Inferior parietal cortex (tissue), 1 donor: ENCODE results near the gene ZNF124.
"Not testable (repeated sequence)": the region's sequence is repeated elsewhere in the genome, so short reads cannot be mapped to it uniquely, and the experiment has no call there.

Experiments used
- DNase-seq: peaks from one replicate; pipeline ENCODE4 v3.0.0-alpha.2; 2016; ENCODE audit errors: extremely low spot score

The ZNF124 gene

DNA sequence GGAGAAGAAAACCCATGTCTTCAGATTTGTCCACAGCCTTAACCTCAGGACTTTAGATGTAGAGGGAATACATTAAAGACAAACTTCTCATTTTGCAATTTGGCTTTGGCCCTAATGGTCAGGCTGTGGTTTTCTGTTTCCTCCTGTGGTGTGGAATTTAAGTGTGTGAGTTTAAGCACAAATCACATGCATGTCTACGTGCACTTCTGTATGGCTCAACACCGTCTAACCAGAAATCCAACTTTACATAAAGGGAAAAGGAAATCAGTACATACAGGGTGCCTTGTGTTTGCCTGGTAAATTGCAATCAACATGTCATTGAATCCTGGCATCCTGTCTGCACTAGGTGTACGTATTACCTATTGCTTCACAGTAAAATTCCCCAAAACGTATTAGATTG lies 1.2 kb upstream of the ZNF124 start:
- DNase-seq, result no peak

DNA sequence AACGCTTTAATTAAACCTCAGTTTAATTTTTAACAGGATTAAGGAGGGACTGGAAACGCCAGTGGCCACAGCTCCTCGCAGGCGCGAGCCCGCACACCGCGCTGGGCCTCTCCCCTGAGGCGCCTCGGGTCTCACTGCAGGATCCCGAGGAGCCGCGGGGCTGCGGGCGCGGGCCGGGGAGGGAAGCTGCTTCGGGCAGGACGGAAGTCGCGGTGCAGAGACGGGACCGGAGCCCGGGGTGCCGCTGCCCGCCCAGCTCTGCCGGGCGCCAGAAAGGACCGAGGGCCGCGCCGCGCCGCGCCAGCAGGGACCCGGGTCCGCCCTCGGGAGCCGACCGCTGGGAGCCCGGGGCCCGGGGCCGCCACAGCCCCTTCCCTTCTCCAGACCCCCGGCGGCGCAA lies 377 bp downstream of the ZNF124 start:
- not testable (repeated sequence) for DNase-seq

GRCh38 chr1:247165674-247166073 lies 6.1 kb downstream of the ZNF124 start:
- DNase-seq, result no peak

GRCh38 chr1:247164694-247165093 lies 7.1 kb downstream of the ZNF124 start:
- DNase-seq, result no peak

GRCh38 chr1:247156787-247157232 lies 15.0 kb downstream of the ZNF124 start:
- DNase-seq, result no peak

DNA sequence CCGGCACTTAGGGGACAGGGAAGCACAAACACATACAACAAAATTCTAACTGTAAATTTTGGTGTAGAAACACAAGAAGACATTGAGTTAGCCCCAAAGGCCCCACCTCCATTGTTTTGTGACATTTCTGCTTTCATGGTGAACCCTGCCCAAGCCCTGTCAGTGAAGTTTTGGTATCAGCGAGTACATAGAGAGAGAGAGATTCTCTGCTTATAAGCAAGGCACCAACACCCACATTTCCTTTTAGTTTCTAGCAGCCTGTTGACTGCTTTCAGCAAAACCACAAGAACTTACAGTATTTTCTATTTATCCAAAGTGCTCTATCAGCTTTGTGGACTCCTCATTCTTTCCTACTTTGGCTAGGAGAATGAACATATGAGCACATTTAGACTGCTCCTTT lies 24.0 kb downstream of the ZNF124 start:
- no peak for DNase-seq

DNA sequence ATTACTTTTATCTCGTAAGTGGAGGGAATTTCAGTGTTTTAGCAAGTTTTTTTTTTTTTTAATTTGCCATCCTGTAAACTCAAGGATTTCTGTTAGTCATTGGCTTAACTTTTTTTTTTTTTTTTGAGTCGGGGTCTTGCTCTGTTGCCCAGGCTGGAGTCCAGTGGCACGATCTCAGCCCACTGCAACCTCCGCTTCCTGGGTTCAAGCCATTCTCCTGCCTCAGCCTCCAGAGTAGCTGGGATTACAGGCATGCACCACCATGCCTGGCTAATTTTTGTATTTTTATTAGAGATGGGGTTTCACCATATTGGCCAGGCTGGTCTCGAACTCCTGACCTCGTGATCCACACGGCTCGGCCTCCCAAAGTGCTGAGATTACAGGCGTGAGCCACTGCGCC lies 24.7 kb downstream of the ZNF124 start:
- not testable (repeated sequence) for DNase-seq

GRCh38 chr1:247146671-247147070 lies 25.1 kb downstream of the ZNF124 start:
- no peak for DNase-seq

- DNase-seq, result no peak
Observed at GRCh38 chr1:247145279-247145678, 26.5 kb downstream of the ZNF124 start.

- DNase-seq, result not testable (repeated sequence)
Observed at GRCh38 chr1:247139557-247139956, 32.3 kb downstream of the ZNF124 start.

GRCh38 chr1:247131236-247131635 lies 40.6 kb downstream of the ZNF124 start:
- no peak for DNase-seq

DNA sequence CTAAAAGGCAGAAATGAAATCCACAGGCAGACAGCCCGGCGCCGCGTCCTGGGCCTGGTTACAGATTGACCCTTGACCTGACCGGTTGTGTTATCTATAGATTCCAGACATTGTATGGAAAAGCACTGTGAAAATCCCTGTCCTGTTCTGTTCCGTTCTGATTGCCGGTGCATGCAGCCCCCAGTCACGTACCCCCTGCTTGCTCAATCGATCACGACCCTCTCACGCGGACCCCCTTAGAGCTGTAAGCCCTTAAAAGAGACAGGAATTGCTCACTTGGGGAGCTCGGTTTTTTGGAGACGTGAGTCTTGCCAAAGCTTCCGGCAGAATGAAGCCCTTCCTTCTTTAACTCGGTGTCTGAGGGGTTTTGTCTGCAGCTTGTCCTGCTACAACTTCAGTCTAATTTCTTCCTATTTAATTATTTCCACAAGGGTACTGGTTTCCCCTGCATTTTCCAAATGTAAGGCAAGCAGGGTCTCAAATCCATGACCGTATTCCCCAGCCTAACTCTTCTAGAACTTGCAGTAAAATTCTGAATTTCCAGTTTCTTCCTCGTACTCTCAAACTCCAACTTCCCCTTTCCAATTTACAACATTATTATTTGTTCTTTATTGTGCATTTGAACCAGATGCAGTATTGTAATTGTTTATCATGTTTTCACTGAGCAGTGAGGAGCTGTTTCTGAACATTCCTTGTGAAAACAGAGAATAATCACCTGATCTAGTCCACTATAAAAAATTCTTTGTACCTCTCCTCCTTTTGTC lies 44.1 kb downstream of the ZNF124 start:
- DNase-seq, result not testable (repeated sequence)

- DNase-seq, result not testable (repeated sequence)
Observed at GRCh38 chr1:247126601-247127000, 45.2 kb downstream of the ZNF124 start.

DNA sequence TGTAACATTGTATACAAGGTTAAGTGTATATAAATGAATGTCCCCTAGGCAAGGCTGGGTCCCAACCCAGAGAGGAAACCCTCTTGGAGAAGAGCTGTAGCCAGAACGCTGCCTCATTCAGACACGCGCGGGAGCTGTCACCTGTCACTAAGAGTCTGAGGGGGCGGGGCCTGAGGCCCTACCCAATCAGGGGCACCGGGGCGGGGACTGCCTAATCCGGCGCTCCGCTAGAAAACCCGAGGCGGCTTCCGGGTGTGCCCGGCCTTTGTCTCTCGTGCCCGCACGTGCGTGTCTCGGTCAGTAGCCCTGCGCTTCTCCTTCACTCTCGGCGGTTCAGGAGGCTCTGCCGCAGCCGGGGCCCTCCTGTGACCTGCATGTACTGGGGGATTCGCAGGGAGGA lies 45.7 kb downstream of the ZNF124 start:
- not testable (repeated sequence) for DNase-seq

DNA sequence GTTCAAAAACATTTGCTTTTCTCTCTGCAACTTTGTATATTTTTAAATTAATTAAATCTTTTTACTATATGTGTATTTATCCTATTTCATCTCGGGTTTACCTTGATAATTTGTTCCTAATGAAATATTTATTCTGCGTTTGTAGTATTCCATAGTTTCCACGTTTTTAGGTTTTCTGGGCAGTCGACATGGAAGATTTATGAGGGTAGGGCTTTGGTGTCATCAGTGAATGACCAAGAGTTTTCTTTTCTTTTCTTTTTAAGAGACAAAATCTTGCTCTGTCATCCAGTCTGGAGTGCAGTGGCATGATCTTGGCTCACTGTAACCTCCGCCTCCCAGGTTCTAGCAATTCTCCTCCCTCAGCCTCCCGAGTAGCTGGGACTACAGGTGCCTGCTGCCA lies 50.4 kb downstream of the ZNF124 start:
- DNase-seq, result no peak

DNA sequence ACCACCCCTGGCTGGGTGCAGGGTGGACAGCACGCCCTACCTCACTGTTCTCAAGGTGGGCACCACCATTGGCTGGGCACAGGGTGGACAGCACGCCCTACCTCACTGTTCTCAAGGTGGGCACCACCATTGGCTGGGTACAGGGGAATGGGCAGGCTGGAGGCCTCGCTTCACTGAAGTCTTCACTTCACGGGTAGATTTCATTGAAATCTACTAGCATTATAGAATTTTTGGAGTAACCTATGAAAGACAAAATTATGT lies 51.5 kb downstream of the ZNF124 start:
- not testable (repeated sequence) for DNase-seq

DNA sequence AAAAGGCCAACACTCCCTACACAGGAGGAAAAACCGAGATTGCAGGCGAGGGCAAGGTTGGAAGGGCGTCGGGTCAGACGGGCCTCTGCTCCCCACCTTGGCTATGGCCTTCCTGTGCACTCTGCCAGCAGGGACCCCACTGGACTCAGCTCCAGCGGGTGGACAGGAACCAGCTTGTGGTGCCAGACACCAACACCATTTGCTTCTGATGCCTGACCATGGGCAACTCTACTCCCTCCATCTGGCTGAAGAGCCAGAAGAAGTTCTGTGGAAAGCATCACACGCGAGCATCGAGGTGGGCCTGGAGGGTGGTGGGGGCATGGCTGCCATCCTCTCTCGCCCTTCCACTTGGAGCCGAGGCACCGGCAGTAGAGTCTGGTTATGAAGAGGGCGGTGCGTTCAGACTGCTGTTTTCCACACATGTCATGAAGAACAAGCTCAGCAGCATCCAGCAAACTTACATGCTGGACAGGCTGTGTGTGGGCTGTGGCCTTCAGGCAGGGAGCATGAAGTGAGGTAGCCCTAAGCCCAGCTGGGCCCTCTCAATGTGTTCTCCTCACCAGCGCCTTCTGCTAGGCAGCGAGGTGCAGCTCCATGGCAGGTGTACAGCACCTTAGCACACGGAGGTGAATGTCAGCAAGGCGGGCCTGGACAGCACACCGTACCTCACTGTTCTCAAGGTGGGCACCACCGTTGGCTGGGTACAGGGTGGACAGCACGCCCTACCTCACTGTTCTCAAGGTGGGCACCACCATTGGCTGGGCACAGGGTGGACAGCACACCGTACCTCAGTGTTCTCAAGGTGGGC lies 52.0 kb downstream of the ZNF124 start:
- no peak for DNase-seq

DNA sequence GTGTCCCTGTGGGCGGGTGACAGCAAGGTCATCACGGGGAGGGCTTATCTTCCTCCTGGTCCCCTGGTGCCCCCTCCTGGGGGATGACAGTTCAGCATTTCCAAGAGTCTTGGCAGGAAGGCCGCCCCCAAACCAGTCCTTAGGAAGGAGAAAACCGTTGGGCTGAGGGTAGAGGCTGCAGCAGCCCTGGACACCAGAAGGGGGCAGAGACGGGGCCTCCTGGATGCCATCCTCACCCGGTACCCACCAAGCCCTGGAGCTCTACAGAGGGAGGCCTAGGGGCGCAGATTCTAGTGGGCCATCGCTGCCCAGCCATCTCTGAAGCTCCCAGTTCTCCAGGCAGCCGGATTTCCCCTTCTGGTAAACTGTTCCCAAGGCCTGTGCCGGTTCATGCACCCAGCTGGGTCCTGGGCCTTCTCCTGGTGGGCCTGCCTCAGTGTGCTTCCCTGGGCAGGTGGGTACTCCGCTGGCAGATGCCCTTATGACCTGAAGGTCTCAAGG lies 52.8 kb downstream of the ZNF124 start:
- DNase-seq, result no peak

- no peak for DNase-seq
Observed at GRCh38 chr1:247115545-247115944, 56.3 kb downstream of the ZNF124 start.

DNA sequence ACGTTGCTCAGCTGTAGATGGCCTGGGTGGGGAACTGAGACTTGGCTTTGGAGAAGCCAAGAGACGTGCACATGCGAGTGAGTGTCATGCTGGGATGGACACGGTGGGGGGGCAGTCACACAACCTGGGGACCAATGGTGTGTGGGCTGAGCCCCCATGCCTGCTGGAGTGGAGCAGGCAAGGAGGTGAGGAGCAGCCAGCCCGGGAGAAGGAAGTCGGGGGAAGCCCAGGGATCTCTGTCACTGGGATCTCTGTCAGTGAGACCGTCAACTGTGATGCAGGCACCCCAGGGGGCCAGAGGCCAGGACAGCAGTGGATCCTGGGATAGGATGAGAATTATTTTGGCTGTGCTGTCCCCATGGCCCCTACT lies 56.7 kb downstream of the ZNF124 start:
- no peak for DNase-seq

GRCh38 chr1:247114351-247115140 lies 57.3 kb downstream of the ZNF124 start:
- no peak for DNase-seq

DNA sequence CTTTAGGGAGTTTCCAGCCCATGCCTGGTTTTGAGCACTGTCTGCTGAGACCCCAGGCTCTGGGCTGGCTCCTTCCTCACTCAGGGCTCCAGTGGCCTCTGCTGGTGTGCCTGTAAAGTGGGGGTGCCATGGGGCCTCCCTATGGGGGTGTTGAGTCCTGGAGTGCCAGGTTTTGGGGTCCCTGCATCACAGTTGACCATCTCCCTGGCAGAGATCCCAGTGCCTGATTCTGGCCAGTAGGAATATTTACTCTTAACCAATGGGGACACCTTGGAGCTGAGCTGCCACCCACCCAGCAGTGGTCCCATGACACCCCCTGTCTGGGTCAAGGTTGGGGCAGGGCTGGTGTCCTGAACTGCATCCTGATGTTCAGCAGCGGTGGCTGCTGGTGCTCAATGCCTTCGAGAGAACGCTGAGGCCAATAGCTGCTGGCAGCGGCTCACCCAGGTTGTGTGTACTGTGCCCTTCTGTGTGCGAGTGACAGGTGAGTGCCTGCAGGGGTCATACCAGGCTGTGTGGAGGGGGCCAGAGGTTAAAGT lies 58.0 kb downstream of the ZNF124 start:
- no peak for DNase-seq
